ENCODE results near the gene BRIP1.
"Not testable (repeated sequence)": the region's sequence is repeated elsewhere in the genome, so short reads cannot be mapped to it uniquely, and the experiment has no call there.

The BRIP1 gene

GRCh38 chr17:61724777-61725176 lies 138.6 kb downstream of the BRIP1 start:
- FAIRE-seq (no peak), DNase-seq (ENCODE audit: insufficient read length, low spot score) (no peak)
- TF ChIP-seq, protein P1, sequence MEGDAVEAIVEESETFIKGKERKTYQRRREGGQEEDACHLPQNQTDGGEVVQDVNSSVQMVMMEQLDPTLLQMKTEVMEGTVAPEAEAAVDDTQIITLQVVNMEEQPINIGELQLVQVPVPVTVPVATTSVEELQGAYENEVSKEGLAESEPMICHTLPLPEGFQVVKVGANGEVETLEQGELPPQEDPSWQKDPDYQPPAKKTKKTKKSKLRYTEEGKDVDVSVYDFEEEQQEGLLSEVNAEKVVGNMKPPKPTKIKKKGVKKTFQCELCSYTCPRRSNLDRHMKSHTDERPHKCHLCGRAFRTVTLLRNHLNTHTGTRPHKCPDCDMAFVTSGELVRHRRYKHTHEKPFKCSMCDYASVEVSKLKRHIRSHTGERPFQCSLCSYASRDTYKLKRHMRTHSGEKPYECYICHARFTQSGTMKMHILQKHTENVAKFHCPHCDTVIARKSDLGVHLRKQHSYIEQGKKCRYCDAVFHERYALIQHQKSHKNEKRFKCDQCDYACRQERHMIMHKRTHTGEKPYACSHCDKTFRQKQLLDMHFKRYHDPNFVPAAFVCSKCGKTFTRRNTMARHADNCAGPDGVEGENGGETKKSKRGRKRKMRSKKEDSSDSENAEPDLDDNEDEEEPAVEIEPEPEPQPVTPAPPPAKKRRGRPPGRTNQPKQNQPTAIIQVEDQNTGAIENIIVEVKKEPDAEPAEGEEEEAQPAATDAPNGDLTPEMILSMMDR (IDR thresholded peaks at IDR 0.05; ENCODE audit: insufficient read depth, missing control alignments): no peak

DNA sequence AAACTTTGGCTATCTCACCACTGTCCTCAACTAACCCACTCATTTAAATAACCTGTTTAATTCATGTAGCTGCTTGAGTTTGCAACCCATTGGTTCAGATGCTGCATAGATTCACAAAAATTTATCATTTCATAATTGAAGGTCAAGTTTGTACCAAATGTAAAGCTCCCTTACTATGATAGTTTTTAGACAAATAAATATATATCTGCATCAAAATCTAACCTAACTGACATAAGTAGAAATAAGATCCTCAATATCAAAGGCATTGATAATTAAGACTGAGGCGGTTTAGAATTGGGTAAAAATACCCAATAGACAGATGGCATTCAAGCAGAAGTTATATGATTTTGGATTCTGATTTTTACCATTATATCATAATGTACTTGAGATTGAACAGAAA lies 139.4 kb downstream of the BRIP1 start:
- DNase-seq (ENCODE audit: insufficient read length, low spot score): no peak
- no peak for FAIRE-seq
- TF ChIP-seq, protein P1 (IDR thresholded peaks at IDR 0.05; ENCODE audit: insufficient read depth, missing control alignments): no peak

GRCh38 chr17:61723183-61723582 lies 140.1 kb downstream of the BRIP1 start:
- no peak for FAIRE-seq
- TF ChIP-seq, protein P1 (IDR thresholded peaks at IDR 0.05; ENCODE audit: insufficient read depth, missing control alignments): no peak

GRCh38 chr17:61722398-61722797 lies 140.9 kb downstream of the BRIP1 start:
- FAIRE-seq (no peak), DNase-seq (ENCODE audit: insufficient read length, low spot score) (no peak)
- TF ChIP-seq, protein P1 (IDR thresholded peaks at IDR 0.05; ENCODE audit: insufficient read depth, missing control alignments): no peak

More at GRCh38 chr17:61723183-61723582, 140.1 kb downstream of the BRIP1 start:
- DNase-seq (ENCODE audit: insufficient read length, low spot score): no peak

DNA sequence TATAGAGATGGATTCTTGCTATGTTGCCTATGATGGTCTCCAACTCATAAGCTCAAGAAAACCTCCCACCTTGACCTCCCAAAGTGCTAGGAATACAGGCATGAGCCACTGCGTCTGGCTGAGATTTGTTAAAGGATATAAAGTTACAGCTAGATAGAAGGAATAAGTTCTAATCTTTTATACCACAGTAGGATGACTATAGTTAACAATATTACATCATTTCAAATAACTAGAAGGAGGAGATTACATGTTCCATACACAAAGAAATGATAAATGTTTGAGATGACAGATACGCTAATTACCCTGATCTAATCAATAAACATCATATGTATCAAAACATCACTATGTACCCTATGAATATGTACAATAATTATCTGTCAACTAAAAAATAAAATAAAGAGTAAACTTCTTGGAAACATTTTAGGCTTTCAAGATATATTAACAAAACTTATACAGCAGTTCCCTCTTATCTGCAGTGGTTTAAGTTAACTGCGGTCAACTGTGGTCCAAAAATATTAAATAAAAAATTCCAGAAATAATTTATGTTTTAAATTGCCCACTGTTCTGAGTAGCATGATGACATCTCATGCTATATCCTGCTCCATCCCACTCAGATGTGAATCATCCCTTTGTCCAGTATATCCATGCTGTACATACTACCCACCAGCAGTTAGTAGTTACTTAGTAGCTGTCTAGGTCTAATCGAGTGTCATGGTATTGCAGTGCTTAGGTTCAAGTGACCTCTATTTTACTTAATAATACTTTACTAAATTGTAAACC lies 143.1 kb downstream of the BRIP1 start:
- no peak for DNase-seq (ENCODE audit: insufficient read length, low spot score)
- FAIRE-seq: no peak
- TF ChIP-seq, protein P1 (IDR thresholded peaks at IDR 0.05; ENCODE audit: insufficient read depth, missing control alignments): no peak

DNA sequence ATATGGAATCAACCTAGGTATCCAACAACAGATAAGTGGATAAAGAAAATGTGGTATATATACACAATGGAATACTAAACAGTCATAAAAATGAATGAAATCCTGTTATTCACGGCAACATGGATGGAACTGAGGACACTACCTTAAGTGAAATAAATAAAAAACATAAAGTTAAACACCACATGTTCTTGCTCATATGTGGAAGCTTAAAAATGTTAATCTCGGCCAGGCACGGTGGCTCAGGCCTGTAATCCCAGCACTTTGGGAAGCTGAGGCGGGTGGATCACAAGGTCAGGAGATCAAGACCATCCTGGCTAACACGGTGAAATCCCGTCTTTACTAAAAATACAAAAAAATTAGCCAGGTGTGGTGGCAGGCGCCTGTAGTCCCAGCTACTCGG lies 144.1 kb downstream of the BRIP1 start:
- FAIRE-seq; DNase-seq (ENCODE audit: insufficient read length, low spot score): not testable (repeated sequence)

DNA sequence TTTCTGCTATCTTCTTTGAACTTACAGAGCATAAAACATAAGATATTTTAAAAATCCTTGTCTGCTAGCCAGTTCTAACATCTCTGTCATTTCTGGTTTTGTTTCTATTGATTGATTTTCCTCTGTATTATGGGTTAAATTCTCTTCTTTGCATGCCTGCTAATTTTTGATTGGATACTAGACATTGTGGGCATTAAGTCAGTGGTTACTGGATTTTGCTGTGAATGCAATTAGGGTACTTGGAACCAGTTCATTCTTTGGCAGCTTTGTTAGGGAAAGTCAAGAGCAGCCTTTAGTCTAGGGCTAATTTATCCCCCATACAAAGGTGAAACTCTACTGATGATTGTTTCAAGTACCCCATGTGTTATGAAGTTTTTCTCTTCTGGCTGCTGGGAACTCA lies 145.3 kb downstream of the BRIP1 start:
- TF ChIP-seq, protein P1 (IDR thresholded peaks at IDR 0.05; ENCODE audit: insufficient read depth, missing control alignments): no peak
- FAIRE-seq (no peak), DNase-seq (ENCODE audit: insufficient read length, low spot score) (no peak)
